Femur (tissue), 1 donor: Measurements from ENCODE around the gene UTP15.
A peak's percentile ranks its signal among the peaks of the same experiment; 100 is the strongest.

Source experiments
- DNase-seq: peaks from one replicate; pipeline ENCODE4 v3.0.0-alpha.2; 2017

Gene UTP15

GRCh38 chr5:73625372-73625943 lies 59.9 kb downstream of the UTP15 start:
- DNase-seq = no peak

GRCh38 chr5:73625944-73626811 lies 60.6 kb downstream of the UTP15 start, which contains the start of gene ARHGEF28:
ARHGEF28 (plus strand) TSS chr5:73626196; CDS start chr5:73684852, 58,656 bp downstream.
- peak; percentile 55 for DNase-seq

- no peak for DNase-seq
These were observed 61.3 kb downstream of the UTP15 start for GRCh38 chr5:73626814-73627313.

- DNase-seq = no peak
These were observed 63.9 kb downstream of the UTP15 start for GRCh38 chr5:73629456-73629855.

GRCh38 chr5:73630765-73631164 lies 65.2 kb downstream of the UTP15 start:
- no peak for DNase-seq

- no peak for DNase-seq
These were observed 66.0 kb downstream of the UTP15 start for GRCh38 chr5:73631500-73631899.
